Skeletal muscle cell (primary cell): ENCODE data around the gene CLCN4.

ENCODE experiments used
- DNase-seq: peaks from one replicate; pipeline ENCODE4 v3.0.0-alpha.2; 2010; ENCODE audit warnings: low read depth
- H3K4me3 ChIP-seq: 2 replicates; pipeline ENCODE4 v1.5.1; 2011; ENCODE audit warnings: low read depth, mild to moderate bottlenecking, control low read depth, low read length, moderate library complexity

Gene CLCN4

GRCh38 chrX:10186355-10186754 is 29.6 kb downstream of the CLCN4 start:
- no peak overlapping the region for H3K4me3 ChIP-seq
- DNase-seq, result no peak

- no peak overlapping the region for H3K4me3 ChIP-seq
- no peak for DNase-seq
Measured at GRCh38 chrX:10187421-10187820, 30.6 kb downstream of the CLCN4 start.

GRCh38 chrX:10189317-10190268 is 32.8 kb downstream of the CLCN4 start:
- no peak for DNase-seq
- H3K4me3 ChIP-seq, result no peak overlapping the region

- DNase-seq, result no peak
- H3K4me3 ChIP-seq, result no peak overlapping the region
Measured at GRCh38 chrX:10190367-10190766, 33.6 kb downstream of the CLCN4 start.

- DNase-seq, result no peak
- no peak overlapping the region for H3K4me3 ChIP-seq
Measured at GRCh38 chrX:10193587-10193986, 36.8 kb downstream of the CLCN4 start.

- no peak overlapping the region for H3K4me3 ChIP-seq
- DNase-seq, result no peak
Measured at GRCh38 chrX:10195425-10195824, 38.6 kb downstream of the CLCN4 start.

GRCh38 chrX:10195947-10196346 is 39.2 kb downstream of the CLCN4 start:
- H3K4me3 ChIP-seq, result no peak overlapping the region
- DNase-seq, result no peak

GRCh38 chrX:10197279-10198210 is 40.8 kb downstream of the CLCN4 start:
- no peak for DNase-seq
- no peak overlapping the region for H3K4me3 ChIP-seq

- no peak for DNase-seq
- no peak overlapping the region for H3K4me3 ChIP-seq
Measured at GRCh38 chrX:10198254-10198653, 41.5 kb downstream of the CLCN4 start.

- H3K4me3 ChIP-seq, result no peak overlapping the region
- DNase-seq, result no peak
Measured at GRCh38 chrX:10199212-10199611, 42.4 kb downstream of the CLCN4 start.

GRCh38 chrX:10203617-10204016 is 46.8 kb downstream of the CLCN4 start:
- no peak for DNase-seq
- no peak overlapping the region for H3K4me3 ChIP-seq

GRCh38 chrX:10206317-10206716 is 49.5 kb downstream of the CLCN4 start:
- no peak for DNase-seq
- no peak overlapping the region for H3K4me3 ChIP-seq

- H3K4me3 ChIP-seq, result no peak overlapping the region
- no peak for DNase-seq
Measured at GRCh38 chrX:10208281-10208856, 51.6 kb downstream of the CLCN4 start.

GRCh38 chrX:10208953-10209352 is 52.2 kb downstream of the CLCN4 start:
- no peak for DNase-seq
- H3K4me3 ChIP-seq, result no peak overlapping the region

GRCh38 chrX:10212395-10212794 is 55.6 kb downstream of the CLCN4 start:
- no peak for DNase-seq
- H3K4me3 ChIP-seq, result no peak overlapping the region

GRCh38 chrX:10213716-10214115 is 56.9 kb downstream of the CLCN4 start:
- no peak overlapping the region for H3K4me3 ChIP-seq

GRCh38 chrX:10216208-10216607 is 59.4 kb downstream of the CLCN4 start:
- DNase-seq, result no peak
- H3K4me3 ChIP-seq, result no peak overlapping the region

More at GRCh38 chrX:10213716-10214115, 56.9 kb downstream of the CLCN4 start:
- no peak for DNase-seq

- H3K4me3 ChIP-seq, result no peak overlapping the region
- DNase-seq, result no peak
Measured at GRCh38 chrX:10217198-10217597, 60.4 kb downstream of the CLCN4 start.

- no peak for DNase-seq
- H3K4me3 ChIP-seq, result no peak overlapping the region
Measured at GRCh38 chrX:10221651-10222050, 64.9 kb downstream of the CLCN4 start.

GRCh38 chrX:10223276-10223675 is 66.5 kb downstream of the CLCN4 start:
- DNase-seq, result no peak
- H3K4me3 ChIP-seq, result no peak overlapping the region
